ENCODE measurements around the gene MGAT4C. TPM values are rescaled to one million over a fixed set of nuclear protein-coding genes. Genes with fewer than 3 reads are reported as not detected.

The MGAT4C gene
- total RNA-seq, 1 donor from 2014 or later: not detected

GRCh38 chr12:86188226-86188625 is 68.0 kb downstream of the MGAT4C start:
- Mint-ChIP-seq H3K27ac (no peak overlapping the region), H3K4me1 (no peaks in the 10 kb centered on the region), H3K4me3 (no peak overlapping the region), H3K27me3 (ENCODE audit: insufficient read depth, low read depth) (peaks cover 2% of the 10 kb centered on the region), H3K9me3 (no peaks in the 10 kb centered on the region), H3K36me3 (no peaks in the 10 kb centered on the region)
- no peaks in the 10 kb centered on the region for H3K4me1 ChIP-seq
- H3K27me3 ChIP-seq: no peaks in the 10 kb centered on the region
- no peaks in the 10 kb centered on the region for H3K9me3 ChIP-seq (ENCODE audit: low read depth)
- H3F3A ChIP-seq (ENCODE audit: low read depth): no peaks in the 10 kb centered on the region
- no peak overlapping the region for H3K27ac ChIP-seq
- H3K36me3 ChIP-seq: no peaks in the 10 kb centered on the region
- no peak overlapping the region for H3K4me3 ChIP-seq
- no peak overlapping the region for H2AFZ ChIP-seq (replicated peaks)
- TF ChIP-seq, protein P1, sequence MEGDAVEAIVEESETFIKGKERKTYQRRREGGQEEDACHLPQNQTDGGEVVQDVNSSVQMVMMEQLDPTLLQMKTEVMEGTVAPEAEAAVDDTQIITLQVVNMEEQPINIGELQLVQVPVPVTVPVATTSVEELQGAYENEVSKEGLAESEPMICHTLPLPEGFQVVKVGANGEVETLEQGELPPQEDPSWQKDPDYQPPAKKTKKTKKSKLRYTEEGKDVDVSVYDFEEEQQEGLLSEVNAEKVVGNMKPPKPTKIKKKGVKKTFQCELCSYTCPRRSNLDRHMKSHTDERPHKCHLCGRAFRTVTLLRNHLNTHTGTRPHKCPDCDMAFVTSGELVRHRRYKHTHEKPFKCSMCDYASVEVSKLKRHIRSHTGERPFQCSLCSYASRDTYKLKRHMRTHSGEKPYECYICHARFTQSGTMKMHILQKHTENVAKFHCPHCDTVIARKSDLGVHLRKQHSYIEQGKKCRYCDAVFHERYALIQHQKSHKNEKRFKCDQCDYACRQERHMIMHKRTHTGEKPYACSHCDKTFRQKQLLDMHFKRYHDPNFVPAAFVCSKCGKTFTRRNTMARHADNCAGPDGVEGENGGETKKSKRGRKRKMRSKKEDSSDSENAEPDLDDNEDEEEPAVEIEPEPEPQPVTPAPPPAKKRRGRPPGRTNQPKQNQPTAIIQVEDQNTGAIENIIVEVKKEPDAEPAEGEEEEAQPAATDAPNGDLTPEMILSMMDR (IDR thresholded peaks at IDR 0.05): no peak
- no peak overlapping the region for H3K4me2 ChIP-seq
- no peak for DNase-seq (ENCODE audit: low spot score)
- no peak overlapping the region for H3K9ac ChIP-seq
- no peaks in the 10 kb centered on the region for H3K79me2 ChIP-seq (ENCODE audit: low read depth)
- H4K20me1 ChIP-seq (ENCODE audit: low read depth): no peaks in the 10 kb centered on the region

DNA sequence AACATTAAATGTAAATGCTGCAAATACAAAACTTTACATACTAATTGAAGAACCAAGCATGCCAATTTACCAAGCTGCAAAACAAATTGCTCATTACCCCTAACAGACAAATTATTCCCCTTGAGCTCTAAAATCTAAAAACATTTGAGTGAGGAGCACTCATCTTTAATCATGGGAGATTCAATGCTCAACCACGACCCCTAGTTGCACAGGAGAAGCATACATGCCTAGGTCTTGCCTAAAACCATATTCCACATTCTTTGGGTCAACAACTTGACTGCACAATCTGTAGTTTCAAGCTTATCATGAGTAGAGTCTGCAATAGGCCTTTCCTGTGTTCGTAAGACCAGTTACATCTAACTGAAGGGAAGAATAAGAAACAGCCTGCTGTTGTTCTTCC is 69.7 kb downstream of the MGAT4C start:
- Mint-ChIP-seq H3K4me1 (no peaks in the 10 kb centered on the region), H3K9me3 (no peaks in the 10 kb centered on the region), H3K27me3 (ENCODE audit: insufficient read depth, low read depth) (peaks cover 2% of the 10 kb centered on the region), H3K27ac (no peak overlapping the region), H3K4me3 (no peak overlapping the region), H3K36me3 (no peaks in the 10 kb centered on the region)
- Histone ChIP-seq H3F3A (ENCODE audit: low read depth) (no peaks in the 10 kb centered on the region), H3K36me3 (no peaks in the 10 kb centered on the region), H4K20me1 (ENCODE audit: low read depth) (no peaks in the 10 kb centered on the region), H3K9me3 (ENCODE audit: low read depth) (no peaks in the 10 kb centered on the region), H3K27ac (no peak overlapping the region), H3K27me3 (no peaks in the 10 kb centered on the region), H2AFZ (replicated peaks) (peak overlapping the region; percentile 86), H3K4me2 (no peak overlapping the region), H3K4me1 (no peaks in the 10 kb centered on the region), H3K79me2 (ENCODE audit: low read depth) (no peaks in the 10 kb centered on the region), H3K9ac (no peak overlapping the region), H3K4me3 (no peak overlapping the region)
- DNase-seq (ENCODE audit: low spot score): peak; percentile 9
- TF ChIP-seq EZH2phosphoT487 (IDR thresholded peaks at IDR 0.05) (no peak), EZH2 (IDR thresholded peaks at IDR 0.05) (no peak)
- TF ChIP-seq, protein P1 (IDR thresholded peaks at IDR 0.05): no peak

DNA sequence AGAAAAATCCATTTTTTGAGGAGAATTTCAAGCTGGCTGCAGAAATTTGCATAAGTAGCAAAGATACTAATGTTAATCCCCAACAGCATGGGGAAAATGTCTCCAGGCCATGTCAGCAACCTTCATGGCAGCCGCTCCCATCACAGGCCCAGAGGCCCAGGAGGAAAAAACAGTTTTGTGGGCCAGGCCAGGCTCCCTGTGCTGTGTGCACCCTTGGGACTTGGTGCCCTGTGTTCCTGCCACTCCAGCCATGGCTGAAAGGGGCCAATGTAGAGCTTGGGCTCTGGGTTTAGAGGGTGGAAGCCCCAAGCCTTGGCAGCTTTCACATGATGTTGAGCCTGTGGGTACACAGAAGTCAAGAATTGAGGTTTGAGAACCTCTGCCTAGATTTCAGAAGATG is 76.3 kb downstream of the MGAT4C start:
- TF ChIP-seq EZH2phosphoT487 (IDR thresholded peaks at IDR 0.05) (no peak), EZH2 (IDR thresholded peaks at IDR 0.05) (no peak)
- TF ChIP-seq, protein P1 (IDR thresholded peaks at IDR 0.05): no peak
- H3K36me3 Mint-ChIP-seq: peaks cover 4% of the 10 kb centered on the region
- Histone ChIP-seq H3K79me2 (ENCODE audit: low read depth) (no peaks in the 10 kb centered on the region), H3K27ac (no peak overlapping the region), H2AFZ (replicated peaks) (no peak overlapping the region), H4K20me1 (ENCODE audit: low read depth) (no peaks in the 10 kb centered on the region), H3F3A (ENCODE audit: low read depth) (no peaks in the 10 kb centered on the region), H3K4me3 (no peak overlapping the region), H3K9me3 (ENCODE audit: low read depth) (no peaks in the 10 kb centered on the region), H3K9ac (no peak overlapping the region), H3K4me2 (no peak overlapping the region), H3K36me3 (no peaks in the 10 kb centered on the region), H3K4me1 (no peaks in the 10 kb centered on the region), H3K27me3 (no peaks in the 10 kb centered on the region)
- H3K9me3 Mint-ChIP-seq: peaks cover 11% of the 10 kb centered on the region
- no peak overlapping the region for H3K27ac Mint-ChIP-seq
- peaks cover 2% of the 10 kb centered on the region for H3K27me3 Mint-ChIP-seq (ENCODE audit: insufficient read depth, low read depth)
- no peak for DNase-seq (ENCODE audit: low spot score)
- no peak overlapping the region for H3K4me3 Mint-ChIP-seq
- H3K4me1 Mint-ChIP-seq: no peaks in the 10 kb centered on the region

DNA sequence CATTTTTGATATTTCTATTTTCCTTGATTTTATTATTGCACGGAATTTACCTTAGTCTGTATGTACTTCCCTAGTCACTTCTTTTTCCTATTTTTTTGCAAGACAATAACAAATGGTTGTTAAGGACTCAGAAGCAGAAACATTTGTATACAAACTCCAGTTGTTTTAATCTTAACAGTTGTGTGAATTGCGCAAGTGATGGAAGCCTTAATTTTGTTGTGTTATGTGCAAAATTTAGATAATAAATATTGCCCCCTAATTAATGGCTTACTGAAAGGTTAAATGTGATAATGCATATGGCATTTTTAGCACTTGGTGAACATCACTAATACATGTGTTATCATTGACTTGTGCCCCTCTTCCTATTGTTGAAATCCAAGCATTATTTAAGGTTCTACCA is 82.0 kb downstream of the MGAT4C start:
- H3K9ac ChIP-seq: no peak overlapping the region
- no peak for TF ChIP-seq EZH2phosphoT487 (IDR thresholded peaks at IDR 0.05)
- TF ChIP-seq, protein P1 (IDR thresholded peaks at IDR 0.05): no peak
- TF ChIP-seq EZH2 (IDR thresholded peaks at IDR 0.05): no peak
- no peak overlapping the region for H3K27ac Mint-ChIP-seq

More for the DNA sequence above, 82.0 kb downstream of the MGAT4C start:
- no peaks in the 10 kb centered on the region for H3K36me3 ChIP-seq
- Mint-ChIP-seq H3K9me3 (peaks cover 2% of the 10 kb centered on the region), H3K4me1 (no peaks in the 10 kb centered on the region), H3K27me3 (ENCODE audit: insufficient read depth, low read depth) (no peaks in the 10 kb centered on the region), H3K36me3 (peaks cover under 1% of the 10 kb centered on the region), H3K4me3 (no peak overlapping the region)
- no peak for DNase-seq (ENCODE audit: low spot score)
- no peaks in the 10 kb centered on the region for H3K79me2 ChIP-seq (ENCODE audit: low read depth)
- H3F3A ChIP-seq (ENCODE audit: low read depth): no peaks in the 10 kb centered on the region
- H3K4me1 ChIP-seq: no peaks in the 10 kb centered on the region
- H3K27me3 ChIP-seq: no peaks in the 10 kb centered on the region
- H3K9me3 ChIP-seq (ENCODE audit: low read depth): no peaks in the 10 kb centered on the region
- no peak overlapping the region for H3K27ac ChIP-seq
- H3K4me2 ChIP-seq: no peak overlapping the region
- no peak overlapping the region for H2AFZ ChIP-seq (replicated peaks)
- H3K4me3 ChIP-seq: no peak overlapping the region
- no peaks in the 10 kb centered on the region for H4K20me1 ChIP-seq (ENCODE audit: low read depth)
